ENCODE results near the gene CAMLG. TPM values are rescaled to one million over a fixed set of nuclear protein-coding genes. Genes with fewer than 3 reads are reported as not detected.
A peak's percentile ranks its signal among the peaks of the same experiment; 100 is the strongest.
"Not testable (repeated sequence)": the region's sequence is repeated elsewhere in the genome, so short reads cannot be mapped to it uniquely, and the experiment has no call there.

CAMLG gene
- total RNA-seq, 6 donors from 2014 or later = 12.4 to 38.2 (median 20.5) TPM

GRCh38 chr5:134714541-134714940, 23.8 kb upstream of the CAMLG start:
- H3K27me3 ChIP-seq = no peaks in the 10 kb centered on the region
- TF ChIP-seq POLR2A (IDR thresholded peaks at IDR 0.05) = no peak
- no peak for TF ChIP-seq EP300 (IDR thresholded peaks at IDR 0.05)
- DNase-seq (no peak), ATAC-seq (ENCODE audit: low FRiP score in 2 of 2) (no peak)
- no peaks in the 10 kb centered on the region for H3K4me1 ChIP-seq
- no peak overlapping the region for H3K4me3 ChIP-seq
- H3K27ac ChIP-seq = no peak overlapping the region
- H3K36me3 ChIP-seq = peaks cover 21 to 95% (median 74%) of the 10 kb centered on the region in 4 donors
- WGBS, 2 donors = 91 to 96% methylated on average over 3 of the region's 3 CpGs
- H3K9me3 ChIP-seq = no peaks in the 10 kb centered on the region

- peaks cover 21 to 95% (median 70%) of the 10 kb centered on the region in 4 donors for H3K36me3 ChIP-seq
- H3K27me3 ChIP-seq; H3K9me3 ChIP-seq; ATAC-seq (ENCODE audit: low FRiP score in 2 of 2); H3K4me3 ChIP-seq; H3K4me1 ChIP-seq; DNase-seq; H3K27ac ChIP-seq: not testable (repeated sequence)
- 94 to 97% methylated on average over 4 of the region's 4 CpGs for WGBS, 2 donors
Measured at GRCh38 chr5:134715466-134715865, 22.9 kb upstream of the CAMLG start.

GRCh38 chr5:134724872-134725271, 13.5 kb upstream of the CAMLG start:
- TF ChIP-seq POLR2A (IDR thresholded peaks at IDR 0.05) = no peak
- no peak for TF ChIP-seq POLR2AphosphoS5 (IDR thresholded peaks at IDR 0.05)
- TF ChIP-seq EP300 (IDR thresholded peaks at IDR 0.05) = no peak
- TF ChIP-seq CTCF (IDR thresholded peaks at IDR 0.05) = no peak
- no peak for ATAC-seq (ENCODE audit: low FRiP score in 2 of 2)
- no peak overlapping the region for H3K27ac ChIP-seq
- no peaks in the 10 kb centered on the region for H3K4me1 ChIP-seq
- WGBS, 2 donors = 88 to 91% methylated on average over 1 of the region's 1 CpG
- no peak for DNase-seq
- H3K9me3 ChIP-seq = no peaks in the 10 kb centered on the region
- H3K27me3 ChIP-seq = no peaks in the 10 kb centered on the region
- peaks cover 14 to 56% (median 44%) of the 10 kb centered on the region in 4 donors for H3K36me3 ChIP-seq
- no peak overlapping the region for H3K4me3 ChIP-seq

GRCh38 chr5:134732819-134733218, 5.5 kb upstream of the CAMLG start:
- WGBS, 2 donors = 47 to 51% methylated on average over 3 of the region's 3 CpGs
- ATAC-seq (ENCODE audit: low FRiP score in 2 of 2) = no peak
- no peak overlapping the region for H3K27ac ChIP-seq

GRCh38 chr5:134735243-134735642, 3.1 kb upstream of the CAMLG start:
- 66 to 76% methylated on average over 4 of the region's 4 CpGs for WGBS, 2 donors
- DNase-seq (no peak), ATAC-seq (ENCODE audit: low FRiP score in 2 of 2) (no peak)
- H3K27ac ChIP-seq = no peak overlapping the region
- TF ChIP-seq POLR2AphosphoS5 (IDR thresholded peaks at IDR 0.05) (no peak), EP300 (IDR thresholded peaks at IDR 0.05) (no peak), CTCF (IDR thresholded peaks at IDR 0.05) (no peak), POLR2A (IDR thresholded peaks at IDR 0.05) (no peak)
- no peaks in the 10 kb centered on the region for H3K27me3 ChIP-seq
- no peak overlapping the region for H3K4me3 ChIP-seq
- peaks cover 10 to 22% (median 14%) of the 10 kb centered on the region in 4 donors for H3K4me1 ChIP-seq
- H3K36me3 ChIP-seq = no peaks in the 10 kb centered on the region
- H3K9me3 ChIP-seq = no peaks in the 10 kb centered on the region

More at GRCh38 chr5:134732819-134733218, 5.5 kb upstream of the CAMLG start:
- TF ChIP-seq CTCF (IDR thresholded peaks at IDR 0.05) (no peak), EP300 (IDR thresholded peaks at IDR 0.05) (no peak), POLR2AphosphoS5 (IDR thresholded peaks at IDR 0.05) (no peak), POLR2A (IDR thresholded peaks at IDR 0.05) (no peak)
- H3K4me1 ChIP-seq = peaks cover 0 to 10% (median 2%) of the 10 kb centered on the region in 4 donors
- H3K9me3 ChIP-seq = no peaks in the 10 kb centered on the region
- H3K27me3 ChIP-seq = no peaks in the 10 kb centered on the region
- no peaks in the 10 kb centered on the region for H3K36me3 ChIP-seq
- no peak for DNase-seq
- no peak overlapping the region for H3K4me3 ChIP-seq

GRCh38 chr5:134736173-134736812, 2.1 kb upstream of the CAMLG start:
- H3K27me3 ChIP-seq = no peaks in the 10 kb centered on the region
- DNase-seq (no peak), ATAC-seq (ENCODE audit: low FRiP score in 2 of 2) (no peak)
- H3K9me3 ChIP-seq = no peaks in the 10 kb centered on the region
- peaks cover 10 to 22% (median 14%) of the 10 kb centered on the region in 4 donors for H3K4me1 ChIP-seq
- TF ChIP-seq POLR2AphosphoS5 (IDR thresholded peaks at IDR 0.05) (no peak), CTCF (IDR thresholded peaks at IDR 0.05) (no peak), POLR2A (IDR thresholded peaks at IDR 0.05) (no peak), EP300 (IDR thresholded peaks at IDR 0.05) (no peak)
- 44 to 63% methylated on average over 2 of the region's 2 CpGs for WGBS, 2 donors
- H3K36me3 ChIP-seq = peaks cover 0 to 3% (median 0%) of the 10 kb centered on the region in 4 donors
- peak overlapping the region in 1 of 4 donors; percentile 8 for H3K27ac ChIP-seq
- no peak overlapping the region for H3K4me3 ChIP-seq

Data from upper lobe of left lung (tissue), 6 donors.